Esophagus muscularis mucosa (tissue), 3 donors: ENCODE data around the gene CNN2.

Source experiments
- CTCF ChIP-seq, 3 experiments: fragments of 200-600 bp in 2 of 3; fragments of 450-650 bp in 1 of 3; sonication (generic) in 2 of 3; IDR thresholded peaks; one replicate each; pipeline ENCODE4 v1.5.1; 2017 to 2019; ENCODE audit warnings: antibody characterized with exemption in 3 of 3, mild to moderate bottlenecking in 2 of 3, moderate library complexity in 1 of 3
- POLR2A ChIP-seq: fragments of 450-650 bp; IDR thresholded peaks from one replicate; pipeline ENCODE4 v1.6.1; 2017; ENCODE audit warnings: antibody characterized with exemption, moderate library complexity, mild to moderate bottlenecking, low read depth
- POLR2AphosphoS5 ChIP-seq, 2 donors: sonication (generic); formaldehyde crosslinking; IDR thresholded peaks; one replicate each; pipeline ENCODE4 v1.6.1; 2017; ENCODE audit warnings: antibody characterized with exemption in 2 of 2

GRCh38 chr19:1004204-1004802 lies 22.1 kb upstream of the CNN2 start:
- TF ChIP-seq CTCF (IDR thresholded peaks at IDR 0.05) (no peak), POLR2AphosphoS5 (IDR thresholded peaks at IDR 0.05) (no peak), POLR2A (no peak)
